ENCODE measurements around the gene CDCA5.

DNA sequence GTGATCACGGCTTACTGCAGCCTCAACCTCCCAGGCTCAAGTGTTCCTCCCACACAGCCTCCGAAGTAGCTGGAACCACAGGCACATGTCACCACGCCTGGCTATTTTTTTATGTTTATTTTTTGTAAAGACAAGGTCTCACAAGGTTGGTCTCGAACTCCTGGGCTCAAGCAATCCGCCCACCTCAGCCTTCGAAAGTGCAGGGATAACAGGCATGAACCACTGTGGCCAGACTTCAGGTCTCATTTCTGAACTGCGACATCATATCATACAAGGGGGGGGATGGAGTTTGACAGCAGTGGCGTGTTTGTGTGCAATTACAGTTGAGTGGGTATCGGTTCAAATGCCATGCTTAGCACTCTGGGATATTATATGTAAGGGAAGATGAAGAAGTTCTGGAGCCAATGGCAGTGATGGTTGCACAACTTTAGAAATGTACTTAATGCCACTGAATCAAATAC lies 32.4 kb downstream of the CDCA5 start:
- TF ChIP-seq POLR2A (IDR thresholded peaks at IDR 0.05; ENCODE audit: borderline replicate concordance, extremely low read depth, insufficient read depth, insufficient read length), result no peak
- TF ChIP-seq, protein P1, sequence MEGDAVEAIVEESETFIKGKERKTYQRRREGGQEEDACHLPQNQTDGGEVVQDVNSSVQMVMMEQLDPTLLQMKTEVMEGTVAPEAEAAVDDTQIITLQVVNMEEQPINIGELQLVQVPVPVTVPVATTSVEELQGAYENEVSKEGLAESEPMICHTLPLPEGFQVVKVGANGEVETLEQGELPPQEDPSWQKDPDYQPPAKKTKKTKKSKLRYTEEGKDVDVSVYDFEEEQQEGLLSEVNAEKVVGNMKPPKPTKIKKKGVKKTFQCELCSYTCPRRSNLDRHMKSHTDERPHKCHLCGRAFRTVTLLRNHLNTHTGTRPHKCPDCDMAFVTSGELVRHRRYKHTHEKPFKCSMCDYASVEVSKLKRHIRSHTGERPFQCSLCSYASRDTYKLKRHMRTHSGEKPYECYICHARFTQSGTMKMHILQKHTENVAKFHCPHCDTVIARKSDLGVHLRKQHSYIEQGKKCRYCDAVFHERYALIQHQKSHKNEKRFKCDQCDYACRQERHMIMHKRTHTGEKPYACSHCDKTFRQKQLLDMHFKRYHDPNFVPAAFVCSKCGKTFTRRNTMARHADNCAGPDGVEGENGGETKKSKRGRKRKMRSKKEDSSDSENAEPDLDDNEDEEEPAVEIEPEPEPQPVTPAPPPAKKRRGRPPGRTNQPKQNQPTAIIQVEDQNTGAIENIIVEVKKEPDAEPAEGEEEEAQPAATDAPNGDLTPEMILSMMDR (IDR thresholded peaks at IDR 0.05 in 2 of 3, conservative IDR thresholded peaks at IDR 0.05 in 1 of 3; ENCODE audit: borderline replicate concordance in 1 of 3, insufficient read depth in 1 of 3, low read depth in 2 of 3, low read length in 2 of 3), result no peak
